ENCODE results near the gene CDC42EP5. TPM values are rescaled to one million over a fixed set of nuclear protein-coding genes. Genes with fewer than 3 reads are reported as not detected.

Gene CDC42EP5
- total RNA-seq, 1 donor from 2014 or later, result 64.2 TPM

GRCh38 chr19:54475706-54476105 lies 2.6 kb upstream of the CDC42EP5 start:
- Histone ChIP-seq H3K9me3 (ENCODE audit: insufficient read depth, low read depth, low read length) (no peaks in the 10 kb centered on the region), H3K27ac (ENCODE audit: low read depth, low read length) (no peak overlapping the region), H3K4me1 (ENCODE audit: insufficient read depth, low read length) (peaks cover 13% of the 10 kb centered on the region), H3K27me3 (ENCODE audit: insufficient read depth, low read length) (peaks cover 6% of the 10 kb centered on the region), H3K4me3 (ENCODE audit: insufficient read depth, low read depth, low read length) (no peak overlapping the region), H3K79me2 (ENCODE audit: insufficient read depth, low read length) (no peaks in the 10 kb centered on the region), H2AFZ (ENCODE audit: low read depth, low read length) (no peak overlapping the region), H3K9ac (ENCODE audit: low read length) (no peak overlapping the region), H4K20me1 (ENCODE audit: insufficient read depth, low read length) (no peaks in the 10 kb centered on the region), H3K4me2 (ENCODE audit: low read length) (no peak overlapping the region), H3K36me3 (ENCODE audit: insufficient read depth, low read length) (no peaks in the 10 kb centered on the region)
- FAIRE-seq (no peak), DNase-seq (ENCODE audit: low read depth) (no peak)
- peaks cover 2% of the 10 kb centered on the region for H3K27me3 Mint-ChIP-seq (ENCODE audit: low read depth, unreplicated experiment)
- H3K27ac Mint-ChIP-seq (ENCODE audit: unreplicated experiment), result no peak overlapping the region
- H3K4me1 Mint-ChIP-seq (ENCODE audit: low read depth, unreplicated experiment), result peaks cover 7% of the 10 kb centered on the region
- H3K36me3 Mint-ChIP-seq (ENCODE audit: low read depth, unreplicated experiment), result no peaks in the 10 kb centered on the region
- no peaks in the 10 kb centered on the region for H3K9me3 Mint-ChIP-seq (ENCODE audit: unreplicated experiment)
- H3K4me3 Mint-ChIP-seq (ENCODE audit: unreplicated experiment), result no peak overlapping the region
- TF ChIP-seq CTCF (IDR thresholded peaks at IDR 0.05; ENCODE audit: insufficient read depth, low read depth, low read length), result no peak
- no peak for TF ChIP-seq EZH2 (IDR thresholded peaks at IDR 0.05; ENCODE audit: insufficient read depth, low read length)

GRCh38 chr19:54473892-54474372 lies 836 bp upstream of the CDC42EP5 start:
- H3K27ac Mint-ChIP-seq (ENCODE audit: unreplicated experiment), result no peak overlapping the region
- H3K4me1 Mint-ChIP-seq (ENCODE audit: low read depth, unreplicated experiment), result peaks cover 18% of the 10 kb centered on the region
- H3K9ac ChIP-seq (ENCODE audit: low read length), result peak overlapping the region; percentile 65
- H3K27me3 ChIP-seq (ENCODE audit: insufficient read depth, low read length), result peaks cover 13% of the 10 kb centered on the region
- H4K20me1 ChIP-seq (ENCODE audit: insufficient read depth, low read length), result no peaks in the 10 kb centered on the region
- H3K79me2 ChIP-seq (ENCODE audit: insufficient read depth, low read length), result no peaks in the 10 kb centered on the region
- no peaks in the 10 kb centered on the region for H3K9me3 ChIP-seq (ENCODE audit: insufficient read depth, low read depth, low read length)
- H3K36me3 ChIP-seq (ENCODE audit: insufficient read depth, low read length), result no peaks in the 10 kb centered on the region
- H2AFZ ChIP-seq (ENCODE audit: low read depth, low read length), result no peak overlapping the region
- peaks cover 3% of the 10 kb centered on the region for H3K36me3 Mint-ChIP-seq (ENCODE audit: low read depth, unreplicated experiment)
- no peak overlapping the region for H3K4me3 ChIP-seq (ENCODE audit: insufficient read depth, low read depth, low read length)
- no peaks in the 10 kb centered on the region for H3K9me3 Mint-ChIP-seq (ENCODE audit: unreplicated experiment)
- peaks cover 2% of the 10 kb centered on the region for H3K27me3 Mint-ChIP-seq (ENCODE audit: low read depth, unreplicated experiment)
- no peak overlapping the region for H3K27ac ChIP-seq (ENCODE audit: low read depth, low read length)
- FAIRE-seq, result no peak
- no peak for TF ChIP-seq EZH2 (IDR thresholded peaks at IDR 0.05; ENCODE audit: insufficient read depth, low read length)
- no peak overlapping the region for H3K4me3 Mint-ChIP-seq (ENCODE audit: unreplicated experiment)
- peaks cover 14% of the 10 kb centered on the region for H3K4me1 ChIP-seq (ENCODE audit: insufficient read depth, low read length)
- H3K4me2 ChIP-seq (ENCODE audit: low read length), result peak overlapping the region; percentile 91
- no peak for DNase-seq (ENCODE audit: low read depth)

GRCh38 chr19:54470991-54471782 lies 1.9 kb downstream of the CDC42EP5 start:
- Histone ChIP-seq H3K79me2 (ENCODE audit: insufficient read depth, low read length) (no peaks in the 10 kb centered on the region), H3K27me3 (ENCODE audit: insufficient read depth, low read length) (peaks cover 13% of the 10 kb centered on the region), H3K4me3 (ENCODE audit: insufficient read depth, low read depth, low read length) (peak overlapping the region; percentile 33), H3K27ac (ENCODE audit: low read depth, low read length) (no peak overlapping the region), H4K20me1 (ENCODE audit: insufficient read depth, low read length) (no peaks in the 10 kb centered on the region), H3K9ac (ENCODE audit: low read length) (peak overlapping the region; percentile 43), H2AFZ (ENCODE audit: low read depth, low read length) (peak overlapping the region; percentile 54), H3K4me2 (ENCODE audit: low read length) (peak overlapping the region; percentile 78), H3K9me3 (ENCODE audit: insufficient read depth, low read depth, low read length) (no peaks in the 10 kb centered on the region), H3K36me3 (ENCODE audit: insufficient read depth, low read length) (no peaks in the 10 kb centered on the region), H3K4me1 (ENCODE audit: insufficient read depth, low read length) (peaks cover 14% of the 10 kb centered on the region)
- Mint-ChIP-seq H3K9me3 (ENCODE audit: unreplicated experiment) (no peaks in the 10 kb centered on the region), H3K27ac (ENCODE audit: unreplicated experiment) (no peak overlapping the region), H3K36me3 (ENCODE audit: low read depth, unreplicated experiment) (peaks cover 7% of the 10 kb centered on the region), H3K4me3 (ENCODE audit: unreplicated experiment) (peak overlapping the region; percentile 80), H3K27me3 (ENCODE audit: low read depth, unreplicated experiment) (no peaks in the 10 kb centered on the region), H3K4me1 (ENCODE audit: low read depth, unreplicated experiment) (peaks cover 18% of the 10 kb centered on the region)
- FAIRE-seq (no peak), DNase-seq (ENCODE audit: low read depth) (no peak)
- no peak for TF ChIP-seq CTCF (IDR thresholded peaks at IDR 0.05; ENCODE audit: insufficient read depth, low read depth, low read length)
- peak; percentile 44 for TF ChIP-seq EZH2 (IDR thresholded peaks at IDR 0.05; ENCODE audit: insufficient read depth, low read length)

All from astrocyte (in vitro differentiated cells and primary cell).